Endometrial microvascular endothelial cells (primary cell): ENCODE results near the gene FAM200C. TPM values are rescaled to one million over a fixed set of nuclear protein-coding genes. Genes with fewer than 3 reads are reported as not detected.

Experiments used
- in situ Hi-C: cut with HindIII; loops from 2 replicates; pipeline ENCODE4 v1.10.0; 2017; ENCODE audit warnings: low sequenced_read_pairs, low pct_unique_long_range_greater_than_20kb; ENCODE audit errors: inconsistent ontology term
- total RNA-seq: library from RNA; depleted of rRNA; stranded (reverse); fragments of >200 nt; gene quantifications from one replicate; pipeline ENCODE4 v1.2.3, GENCODE V29; 2015; ENCODE audit errors: inconsistent ontology term

FAM200C gene
- total RNA-seq, 1 donor from 2014 or later = 1.0 TPM

DNA sequence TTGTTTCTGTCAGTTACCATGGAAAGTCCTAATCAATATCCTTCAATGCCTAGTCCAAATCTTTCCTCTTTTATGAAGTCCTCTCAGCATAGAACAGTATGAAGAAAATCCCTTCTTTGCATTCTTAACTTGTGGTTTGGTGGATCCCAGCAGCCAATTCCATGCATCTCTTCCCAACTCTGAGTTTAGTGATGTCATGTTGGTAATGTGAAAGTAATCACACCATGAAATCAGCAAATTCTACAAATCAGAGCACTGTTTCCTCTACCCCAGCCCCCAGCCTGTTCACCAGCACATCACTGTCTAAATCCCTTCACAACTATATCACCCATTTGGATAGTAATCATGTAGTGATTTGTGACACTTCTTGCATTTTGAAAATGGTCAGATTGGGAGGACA, 24.7 kb downstream of the FAM200C start:
- in situ Hi-C loops = no loop called here

DNA sequence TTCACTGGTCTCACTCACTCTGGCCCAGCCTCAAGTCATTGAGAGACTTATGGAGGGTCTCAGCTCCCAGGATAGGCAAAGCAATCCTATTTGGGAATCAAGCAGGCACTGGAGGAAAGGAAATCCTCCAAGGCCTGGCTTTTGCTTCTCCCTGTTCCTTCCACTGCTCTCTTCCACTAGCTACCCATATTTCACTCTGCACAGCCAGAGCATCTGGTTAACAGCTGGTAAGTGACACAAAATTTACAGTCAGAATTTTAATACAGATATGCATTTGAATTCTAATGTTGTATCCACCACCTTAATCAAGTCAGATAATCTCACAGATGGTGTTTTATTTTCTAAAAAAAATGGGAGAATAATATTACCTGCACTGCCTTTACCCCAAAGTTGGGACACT, 28.6 kb downstream of the FAM200C start:
- in situ Hi-C loops = no loop called here

DNA sequence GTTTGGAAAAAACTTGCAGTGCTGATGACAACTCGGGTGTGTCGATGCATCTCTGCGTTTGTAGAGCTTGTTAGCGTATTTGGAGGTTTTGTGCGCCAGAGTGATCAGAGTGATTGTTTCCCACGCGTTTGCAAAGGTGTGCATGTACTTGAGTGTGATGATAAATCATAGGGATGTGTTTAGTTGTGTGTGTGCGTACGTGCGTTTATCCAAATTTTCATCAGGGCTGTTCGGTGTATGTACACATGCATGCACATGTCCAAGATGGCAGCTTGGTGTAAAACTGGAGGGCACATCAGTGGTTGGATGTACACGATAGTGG, 29.2 kb downstream of the FAM200C start:
- in situ Hi-C loops = no loop called here

DNA sequence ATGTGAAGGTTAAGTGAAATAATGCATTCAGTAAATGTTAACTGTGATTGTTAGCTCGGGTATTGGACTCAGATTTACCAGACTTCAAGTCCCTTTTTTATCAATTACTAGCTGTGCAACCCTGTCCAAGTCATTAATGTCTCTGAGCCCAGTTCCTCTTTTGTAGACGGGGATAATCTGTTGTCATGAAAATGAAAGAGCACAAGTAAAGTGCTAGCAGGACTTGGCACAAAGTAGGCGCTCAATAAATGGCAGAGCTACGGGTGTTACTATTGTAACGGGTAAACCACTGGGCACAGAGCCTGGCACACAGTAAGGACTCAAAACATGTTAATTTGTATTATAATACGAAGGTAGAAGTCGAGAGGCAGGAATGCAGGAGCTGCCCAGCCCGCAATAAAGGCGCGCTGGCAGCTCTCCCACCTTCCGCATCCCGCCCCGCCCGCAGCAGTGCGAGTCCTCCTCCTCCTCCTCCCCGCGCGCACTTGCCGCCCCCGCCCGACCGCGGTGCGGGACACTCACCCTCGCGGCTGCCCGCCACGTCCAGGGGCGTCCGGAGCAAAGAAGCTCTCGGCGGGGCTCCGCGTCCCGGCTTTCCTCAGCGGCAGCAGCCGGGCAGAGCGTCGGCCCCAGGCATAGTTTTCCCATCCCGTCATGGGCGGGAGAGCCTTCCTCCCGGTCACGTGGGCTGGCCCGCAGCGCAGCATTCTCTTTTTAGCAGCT, 29.7 kb downstream of the FAM200C start, which contains the start of gene C1QTNF2:
C1QTNF2 (minus strand) TSS at position 637 of the 723 bp plus-strand sequence. CDS start 15,615 bp downstream, outside the sequence.
- in situ Hi-C loops = no loop called here

DNA sequence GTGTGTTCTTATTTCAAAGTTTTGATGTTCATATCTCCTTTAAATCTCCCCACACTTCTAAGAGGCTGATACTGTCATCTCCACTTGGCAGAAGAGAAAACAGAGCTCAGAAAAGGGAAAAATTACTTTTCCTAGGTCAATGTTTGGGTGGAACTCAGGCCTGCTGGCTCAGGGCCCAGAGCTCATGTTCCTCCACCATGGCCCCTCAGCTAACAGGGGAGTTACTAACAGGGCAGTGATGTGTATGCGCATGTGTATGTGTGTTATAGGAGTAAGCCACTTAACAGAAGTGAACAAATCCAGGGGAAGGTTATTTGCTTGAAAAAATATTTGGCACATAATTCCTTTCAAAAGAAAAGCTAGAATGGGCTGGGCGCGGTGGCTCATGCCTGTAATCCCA, 32.0 kb downstream of the FAM200C start:
- in situ Hi-C loops = no loop called here

DNA sequence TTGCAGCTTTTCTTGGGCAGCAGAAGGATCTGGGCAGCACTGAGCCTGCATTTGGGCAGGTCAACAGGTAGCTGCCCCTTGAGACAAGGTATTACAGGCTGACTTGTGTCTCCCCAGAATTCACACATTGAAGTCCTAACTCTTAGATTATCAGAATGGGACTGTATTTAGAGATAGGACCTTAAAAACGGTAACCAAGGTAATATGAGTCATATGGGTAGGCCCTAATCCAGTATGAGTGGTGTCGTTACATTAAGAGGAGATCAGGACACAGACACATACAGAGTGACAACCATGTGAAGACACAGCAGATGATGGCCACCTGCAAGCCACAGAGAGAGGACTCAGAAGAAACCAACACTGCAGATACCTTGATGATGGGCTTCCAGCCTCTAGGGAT, 32.6 kb downstream of the FAM200C start:
- in situ Hi-C loops = no loop called here

DNA sequence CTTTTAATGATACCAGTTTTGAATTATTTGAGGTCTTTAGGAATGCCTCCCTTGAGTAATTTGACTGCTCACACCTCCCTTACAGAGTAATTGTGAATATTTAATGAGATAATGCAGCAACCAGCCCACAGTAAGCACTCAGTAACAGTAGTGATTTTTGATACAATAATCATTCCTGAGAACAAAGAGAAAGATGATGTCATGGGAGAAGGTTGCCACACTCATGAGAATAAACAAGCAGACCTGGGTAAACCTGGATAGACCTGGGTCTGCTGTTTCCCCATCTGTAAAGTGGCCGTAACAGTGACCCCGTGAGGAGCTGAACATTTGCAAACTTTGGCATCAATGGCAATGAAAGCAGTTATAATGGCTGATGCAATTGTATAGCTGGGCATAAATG, 33.6 kb downstream of the FAM200C start:
- in situ Hi-C loops = no loop called here

DNA sequence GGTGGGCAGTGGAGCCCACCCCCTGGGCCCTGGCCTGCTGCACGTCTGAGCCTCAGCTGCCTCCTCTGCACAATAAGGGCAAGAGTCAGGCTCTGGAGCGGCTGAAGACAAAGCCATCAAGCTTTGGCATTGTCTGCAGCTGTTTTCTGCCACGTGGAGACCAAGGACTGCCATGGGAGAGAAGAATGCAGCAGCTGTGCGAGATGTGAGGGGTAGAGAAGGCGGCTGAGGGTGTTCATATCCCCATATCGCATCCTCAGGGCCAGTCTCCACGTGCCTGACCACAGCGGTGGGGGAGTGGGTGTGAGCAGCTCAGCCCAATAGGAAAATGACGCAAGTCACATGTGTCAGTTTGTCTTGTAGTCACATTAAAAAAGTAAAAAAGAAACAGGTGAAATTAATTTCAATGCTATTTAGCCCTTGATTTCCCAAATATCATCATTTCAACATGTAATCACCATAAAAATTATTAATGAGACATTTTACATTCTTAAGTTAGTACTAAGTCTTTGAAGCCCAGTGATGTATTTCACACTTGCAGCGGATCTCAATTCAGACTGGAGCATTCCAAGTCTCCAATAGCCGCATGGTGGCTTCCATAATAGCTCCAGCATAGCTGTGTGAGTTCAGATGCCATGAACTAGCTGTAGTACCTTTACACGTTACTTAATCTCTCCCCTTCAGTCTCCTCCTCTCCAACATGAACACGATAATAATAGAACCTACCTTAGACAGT, 36.0 kb downstream of the FAM200C start:
- in situ Hi-C loops = no loop called here

DNA sequence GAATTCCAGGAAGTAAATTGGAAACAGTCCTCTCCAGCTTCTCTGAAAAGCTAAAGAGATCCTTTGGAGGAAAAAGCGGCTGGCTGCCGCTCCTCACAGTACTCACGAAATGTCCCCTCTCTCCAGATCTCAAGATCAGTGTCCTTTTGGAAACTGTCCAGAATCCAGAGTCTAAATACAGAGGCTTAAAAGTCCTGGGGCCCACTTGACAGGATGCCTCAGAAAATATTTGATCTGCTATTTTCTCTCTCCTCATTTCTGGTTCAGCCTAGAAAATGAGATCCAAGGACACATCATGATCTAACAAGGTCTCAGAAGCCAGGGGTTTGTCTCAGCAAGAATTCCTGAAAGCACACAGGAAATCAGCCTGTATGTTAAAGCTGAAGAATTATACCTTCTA, 36.6 kb downstream of the FAM200C start:
- in situ Hi-C loops = no loop called here

DNA sequence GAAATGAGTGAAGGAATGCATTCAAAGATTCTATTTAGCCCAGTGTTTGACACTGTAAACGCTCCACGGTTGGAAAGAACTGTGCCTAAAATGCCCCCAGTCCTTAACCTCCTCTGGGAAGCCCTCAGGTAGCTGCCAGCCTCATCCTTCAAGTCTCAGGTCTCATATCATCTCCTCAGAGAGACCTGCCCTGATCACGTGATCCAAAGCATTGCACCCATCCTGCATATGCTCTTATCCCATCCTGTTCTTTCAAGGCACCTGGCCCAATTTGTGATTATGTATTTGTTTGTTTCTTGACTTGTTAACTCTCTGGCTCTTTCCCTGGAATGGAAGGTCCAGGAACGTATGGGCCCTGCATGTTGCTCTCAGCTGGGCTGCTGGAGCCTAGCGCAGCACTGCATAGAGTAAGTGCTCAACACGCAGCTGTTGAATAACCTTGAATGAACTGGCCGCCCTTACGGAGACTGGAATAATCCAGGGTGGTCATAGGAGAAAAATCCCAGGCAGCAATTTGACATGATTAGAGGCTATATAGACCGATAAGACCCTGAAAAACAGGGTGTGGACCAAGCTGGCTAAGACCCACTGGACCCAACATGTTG, 38.1 kb downstream of the FAM200C start:
- in situ Hi-C loops = no loop called here

DNA sequence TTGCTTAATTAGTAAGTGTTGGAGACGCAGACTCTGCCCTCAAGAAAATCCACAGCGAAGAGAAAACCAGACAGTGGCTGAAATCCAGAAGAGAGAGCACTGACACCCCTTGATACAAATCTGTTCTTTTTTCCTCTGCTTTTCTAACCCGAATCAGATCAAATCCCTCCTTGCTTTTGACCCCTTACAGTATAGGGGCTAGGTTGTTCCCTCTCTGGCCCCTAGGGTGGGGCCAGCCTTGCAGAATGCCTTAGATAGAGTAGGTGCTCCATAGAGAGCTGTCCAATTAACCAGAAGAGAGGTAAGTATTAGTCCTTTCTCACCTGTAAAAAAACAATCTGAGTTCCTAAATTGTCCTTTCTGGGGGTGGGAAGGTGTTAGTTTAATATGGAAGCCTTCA, 39.5 kb downstream of the FAM200C start:
- in situ Hi-C loops = no loop called here

DNA sequence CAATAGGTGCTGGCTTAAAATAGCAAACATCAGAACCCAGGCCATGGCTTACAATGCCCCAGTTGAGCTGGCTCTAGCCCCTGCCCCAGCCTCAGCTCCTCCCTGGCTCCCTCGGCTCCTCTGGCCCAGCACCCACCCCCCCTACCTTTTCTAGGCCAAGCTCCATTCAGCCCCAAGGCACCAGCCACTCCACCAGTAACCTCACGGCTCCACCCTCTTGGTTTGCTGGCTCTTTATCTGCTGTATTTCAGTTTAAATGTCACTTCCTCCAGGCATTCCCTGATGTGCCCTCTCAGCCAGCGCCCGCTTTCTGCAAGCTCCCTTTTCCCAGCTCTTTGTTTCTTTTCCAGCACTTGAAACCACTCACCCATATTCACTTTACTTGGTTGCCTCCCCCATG, 40.0 kb downstream of the FAM200C start:
- in situ Hi-C loops = no loop called here

DNA sequence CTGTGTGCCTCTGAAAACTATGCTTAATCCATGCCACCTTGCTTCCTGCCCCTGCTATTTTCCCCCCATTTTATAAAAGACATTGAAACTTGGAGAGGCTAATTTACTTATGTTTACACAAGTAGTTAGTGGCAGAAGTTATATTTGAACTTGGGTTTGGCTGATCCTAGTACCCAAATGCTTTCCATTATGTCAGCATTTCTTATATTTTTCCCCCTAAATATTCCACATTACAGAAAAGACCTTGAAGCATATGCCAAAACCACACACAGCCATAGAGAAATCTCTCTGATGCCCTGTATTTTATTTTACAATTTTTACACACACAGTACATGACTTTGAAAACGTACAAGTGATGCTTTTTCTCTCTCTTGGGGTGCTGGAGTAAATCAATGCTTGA, 40.6 kb downstream of the FAM200C start:
- in situ Hi-C loops = no loop called here

DNA sequence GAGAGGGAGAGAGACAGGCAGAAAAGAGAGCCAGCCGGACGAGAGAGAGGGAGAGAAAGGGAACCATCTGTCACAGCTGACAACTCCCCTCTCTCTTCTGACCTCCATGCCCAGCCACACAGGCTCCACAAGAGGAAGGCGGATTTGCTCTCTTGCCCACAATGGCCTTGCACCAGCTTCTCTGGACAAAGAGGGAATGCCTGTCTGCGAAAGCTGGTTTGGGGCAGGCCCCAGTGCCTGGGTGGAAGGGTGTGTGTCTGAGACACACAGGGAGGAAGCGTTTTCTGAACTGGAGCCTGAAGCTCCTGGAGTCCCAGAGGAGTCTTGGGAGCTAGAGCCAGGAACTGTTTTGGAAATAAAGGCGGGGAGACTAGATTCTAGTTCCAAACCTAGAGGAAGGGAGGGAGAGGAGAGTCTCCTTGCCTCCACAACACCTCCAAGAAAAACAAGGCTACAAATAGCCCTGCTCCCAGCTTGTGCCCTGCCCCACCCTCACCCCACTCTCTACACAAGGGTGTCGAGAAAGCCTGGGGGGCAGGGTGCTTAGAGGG, 41.9 kb downstream of the FAM200C start:
- in situ Hi-C loops = no loop called here

DNA sequence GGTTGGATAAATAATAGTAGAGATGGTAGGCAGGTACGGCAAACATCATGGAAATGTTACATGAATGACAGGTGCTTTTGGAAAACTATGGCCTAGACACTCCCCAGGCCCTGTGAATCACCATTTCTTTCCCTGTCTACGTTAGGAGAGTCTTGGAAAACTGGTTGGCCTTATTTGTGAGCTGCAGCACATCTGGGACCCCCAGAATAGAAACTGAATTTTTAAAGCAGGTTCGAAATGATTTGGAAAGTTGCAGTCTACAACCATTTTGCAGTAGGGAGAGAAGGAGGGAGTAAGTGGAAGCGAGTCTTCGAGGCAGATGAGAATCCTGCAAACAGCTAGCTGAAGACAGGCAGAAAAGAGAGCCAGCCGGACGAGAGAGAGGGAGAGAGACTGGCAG, 42.5 kb downstream of the FAM200C start:
- in situ Hi-C loops = no loop called here

DNA sequence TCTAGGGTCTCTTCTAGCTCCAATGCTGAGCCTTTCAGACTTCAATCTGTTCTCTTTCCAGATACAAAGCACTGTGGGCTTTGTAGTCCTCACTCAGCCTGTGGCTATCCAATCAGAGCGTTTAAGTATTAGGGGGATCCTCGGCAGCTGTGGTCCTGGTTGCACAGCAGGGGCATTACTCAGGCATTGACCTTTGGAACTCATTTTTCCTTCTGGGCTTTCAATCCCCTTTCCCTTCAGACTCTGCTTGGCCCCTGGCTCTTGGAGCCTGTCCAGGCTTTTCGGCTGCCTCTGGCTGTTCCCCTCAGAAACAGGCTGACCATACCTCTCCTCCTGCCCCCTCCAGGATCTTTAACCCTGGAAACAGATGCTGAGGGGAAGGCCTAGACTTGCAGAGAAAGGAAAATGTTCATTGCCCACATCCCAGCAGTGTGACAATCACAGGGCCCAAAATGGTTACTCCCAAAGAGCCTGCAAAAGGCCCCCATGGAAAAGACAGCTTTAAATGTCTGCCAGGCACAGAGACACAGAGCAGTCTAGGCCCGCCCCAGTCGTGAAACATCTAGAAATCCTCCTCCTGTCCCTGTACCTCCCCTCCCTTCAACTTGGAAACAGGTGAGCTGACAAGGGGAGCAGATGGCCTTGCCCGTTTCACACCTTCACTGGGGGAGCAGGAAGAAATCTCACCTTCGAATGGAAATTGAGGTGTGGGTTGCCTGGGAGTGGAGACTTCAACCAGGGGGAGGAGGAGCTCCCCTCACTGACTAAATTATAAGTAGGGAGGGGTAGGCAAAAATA, 43.1 kb downstream of the FAM200C start:
- in situ Hi-C loops = no loop called here

DNA sequence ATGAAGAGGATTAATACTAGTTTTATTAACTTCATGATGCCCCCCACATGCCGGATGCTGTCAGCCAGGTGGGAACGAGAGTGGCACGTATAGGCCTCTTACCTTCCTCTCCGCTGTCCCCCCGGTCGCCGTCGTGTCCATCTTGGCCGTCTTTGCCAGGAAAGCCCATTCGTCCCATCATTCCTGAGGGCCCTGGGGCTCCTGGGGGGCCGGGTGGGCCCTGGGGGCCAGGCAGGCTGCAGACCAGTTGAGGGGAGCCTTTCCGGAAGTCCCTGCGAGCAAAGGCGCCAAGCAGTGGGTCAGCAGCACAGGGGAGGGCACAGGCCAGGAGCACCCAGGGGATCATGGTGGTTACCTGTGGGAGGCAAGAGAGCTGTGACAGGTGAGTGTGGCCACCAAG, 45.2 kb downstream of the FAM200C start:
- in situ Hi-C loops = no loop called here

DNA sequence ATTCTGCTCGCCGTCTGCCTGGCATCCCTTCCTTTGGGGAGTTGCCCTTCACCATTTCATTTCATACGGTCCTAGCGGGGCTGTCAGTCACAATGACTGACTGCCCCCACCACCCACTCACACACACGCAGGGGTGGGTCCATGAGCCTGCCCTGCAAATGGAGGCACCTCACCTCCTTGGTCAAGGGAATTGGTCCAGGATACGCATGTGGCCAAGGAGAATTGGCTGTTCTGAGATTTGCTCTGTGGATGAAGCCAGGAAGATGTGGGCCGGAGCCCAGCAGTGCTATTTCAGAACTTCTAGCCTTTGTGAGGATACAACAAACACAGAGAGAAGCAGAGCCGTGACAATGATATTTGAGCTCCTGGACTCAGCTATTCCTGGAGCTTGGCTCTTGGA, 46.5 kb downstream of the FAM200C start:
- in situ Hi-C loops = no loop called here

DNA sequence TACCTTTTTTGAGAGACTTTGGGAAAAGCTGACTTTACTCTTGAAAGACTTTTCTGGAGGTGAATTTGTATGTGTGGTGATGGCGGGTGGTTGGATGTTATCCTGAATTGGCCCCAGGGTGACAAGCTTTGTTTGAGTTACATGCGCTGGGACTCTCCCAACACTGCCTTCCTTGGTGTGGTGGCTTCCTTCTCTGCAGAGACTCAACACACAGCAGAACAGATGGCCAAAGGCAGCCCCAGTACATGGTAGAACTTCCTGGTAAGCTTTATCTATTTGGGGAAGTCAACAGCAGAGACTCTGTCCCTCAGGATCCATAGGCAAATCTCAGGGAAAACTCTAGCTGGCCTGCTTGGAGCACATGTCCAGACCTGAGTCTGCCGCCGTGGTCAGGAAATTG, 47.5 kb downstream of the FAM200C start:
- in situ Hi-C loops = no loop called here
